Gastroesophageal sphincter (tissue), 3 donors: Measurements from ENCODE around the gene RSRC1.

Experiments used
- EP300 ChIP-seq: sonication (generic); formaldehyde crosslinking; IDR thresholded peaks from one replicate; pipeline ENCODE4 v1.6.1; 2017; ENCODE audit warnings: antibody characterized with exemption, mild to moderate bottlenecking
- POLR2A ChIP-seq, 2 donors: fragments of 450-650 bp; IDR thresholded peaks; one replicate each; pipeline ENCODE4 v1.6.1; 2017; ENCODE audit warnings: antibody characterized with exemption in 2 of 2, mild to moderate bottlenecking in 2 of 2, moderate library complexity in 1 of 2
- POLR2AphosphoS5 ChIP-seq: sonication (generic); formaldehyde crosslinking; IDR thresholded peaks from one replicate; pipeline ENCODE4 v1.6.1; 2017; ENCODE audit warnings: antibody characterized with exemption
- TF ChIP-seq, protein P1 (sequence below), 4 experiments: fragments of 200-600 bp in 2 of 4; fragments of 450-650 bp in 2 of 4; sonication (generic) in 1 of 4; IDR thresholded peaks; one replicate each; pipeline ENCODE4 v1.5.1; 2017 to 2019; ENCODE audit warnings: antibody characterized with exemption in 4 of 4, mild to moderate bottlenecking in 2 of 4, moderate library complexity in 2 of 4

GRCh38 chr3:158278187-158278586, 168.3 kb downstream of the RSRC1 start:
- TF ChIP-seq, protein P1, sequence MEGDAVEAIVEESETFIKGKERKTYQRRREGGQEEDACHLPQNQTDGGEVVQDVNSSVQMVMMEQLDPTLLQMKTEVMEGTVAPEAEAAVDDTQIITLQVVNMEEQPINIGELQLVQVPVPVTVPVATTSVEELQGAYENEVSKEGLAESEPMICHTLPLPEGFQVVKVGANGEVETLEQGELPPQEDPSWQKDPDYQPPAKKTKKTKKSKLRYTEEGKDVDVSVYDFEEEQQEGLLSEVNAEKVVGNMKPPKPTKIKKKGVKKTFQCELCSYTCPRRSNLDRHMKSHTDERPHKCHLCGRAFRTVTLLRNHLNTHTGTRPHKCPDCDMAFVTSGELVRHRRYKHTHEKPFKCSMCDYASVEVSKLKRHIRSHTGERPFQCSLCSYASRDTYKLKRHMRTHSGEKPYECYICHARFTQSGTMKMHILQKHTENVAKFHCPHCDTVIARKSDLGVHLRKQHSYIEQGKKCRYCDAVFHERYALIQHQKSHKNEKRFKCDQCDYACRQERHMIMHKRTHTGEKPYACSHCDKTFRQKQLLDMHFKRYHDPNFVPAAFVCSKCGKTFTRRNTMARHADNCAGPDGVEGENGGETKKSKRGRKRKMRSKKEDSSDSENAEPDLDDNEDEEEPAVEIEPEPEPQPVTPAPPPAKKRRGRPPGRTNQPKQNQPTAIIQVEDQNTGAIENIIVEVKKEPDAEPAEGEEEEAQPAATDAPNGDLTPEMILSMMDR (IDR thresholded peaks at IDR 0.05), result no peak
- no peak for TF ChIP-seq EP300
- no peak for TF ChIP-seq POLR2A (IDR thresholded peaks at IDR 0.05)
- TF ChIP-seq POLR2AphosphoS5, result no peak
